ENCODE results near the gene GRPR. TPM values are rescaled to one million over a fixed set of nuclear protein-coding genes. Genes with fewer than 3 reads are reported as not detected.

The GRPR gene
- total and polyA plus RNA-seq, 12 donors = 0.03 to 0.57 (median 0.28) TPM; not detected in 1

DNA sequence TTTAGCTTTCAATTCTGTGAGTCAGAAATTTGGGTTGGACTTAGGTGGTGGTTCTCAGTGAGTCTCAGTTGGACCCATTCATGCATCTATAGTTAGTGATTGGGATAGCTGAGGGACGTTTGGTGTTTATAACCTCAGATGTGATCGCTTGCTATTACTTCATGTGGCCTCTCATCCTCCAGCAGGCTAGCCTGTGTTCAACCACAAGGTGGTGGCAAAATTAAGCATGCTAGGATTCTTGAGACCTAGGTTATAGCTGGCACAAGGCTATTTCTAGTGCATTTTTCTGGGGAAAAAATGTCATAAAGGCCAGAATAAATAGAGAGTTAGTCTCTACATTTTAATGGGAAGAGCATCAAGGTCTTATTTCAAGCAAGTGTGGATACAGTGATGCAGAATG is 10.9 kb upstream of the GRPR start:
- ATAC-seq (no peak), DNase-seq (no peak)
- H3K27ac ChIP-seq = no peak overlapping the region
- H3K27me3 ChIP-seq = peaks cover 0 to 37% (median 0%) of the 10 kb centered on the region in 7 donors
- no peak overlapping the region for H3K4me3 ChIP-seq
- no peaks in the 10 kb centered on the region for H3K9me3 ChIP-seq
- intact Hi-C loops (cut with DNase I) = no loop called here
- TF ChIP-seq CTCF (IDR thresholded peaks at IDR 0.05) = no peak
- WGBS, 2 donors = 72 to 78% methylated on average over 2 of the region's 2 CpGs
- no peaks in the 10 kb centered on the region for H3K36me3 ChIP-seq
- H3K4me1 ChIP-seq = peaks cover 0 to 4% (median 0%) of the 10 kb centered on the region in 9 donors

- intact Hi-C loops (cut with DNase I) = no loop called here
- WGBS, 2 donors = 31 to 48% methylated on average over 1 of the region's 1 CpG
- Histone ChIP-seq H3K4me1 (peaks cover 0 to 4% (median 0%) of the 10 kb centered on the region in 9 donors), H3K4me3 (no peak overlapping the region), H3K36me3 (no peaks in the 10 kb centered on the region), H3K27ac (peak overlapping the region in 3 of 10 donors; percentile 19 to 45 (median 28)), H3K9me3 (peaks cover 0 to 16% (median 0%) of the 10 kb centered on the region in 11 donors), H3K27me3 (peaks cover 0 to 30% (median 0%) of the 10 kb centered on the region in 7 donors)
- ATAC-seq = peak in 3 of 8 donors; percentile 21 to 58 (median 35)
- no peak for TF ChIP-seq CTCF (IDR thresholded peaks at IDR 0.05)
- DNase-seq = no peak
Observed at GRCh38 chrX:16113978-16114565, 9.3 kb upstream of the GRPR start.

- WGBS, 2 donors = 52 to 70% methylated on average over 4 of the region's 4 CpGs
- Histone ChIP-seq H3K9me3 (peaks cover 0 to 22% (median 0%) of the 10 kb centered on the region in 11 donors), H3K27ac (no peak overlapping the region), H3K36me3 (no peaks in the 10 kb centered on the region), H3K27me3 (peaks cover 0 to 29% (median 0%) of the 10 kb centered on the region in 7 donors), H3K4me3 (no peak overlapping the region), H3K4me1 (peaks cover 0 to 4% (median 0%) of the 10 kb centered on the region in 9 donors)
- intact Hi-C loops (cut with DNase I) = no loop called here
- no peak for TF ChIP-seq CTCF (IDR thresholded peaks at IDR 0.05)
- ATAC-seq = peak in 1 of 8 donors; percentile 27
- DNase-seq = no peak
Observed at GRCh38 chrX:16114611-16115010, 8.8 kb upstream of the GRPR start.

- intact Hi-C loops (cut with DNase I) = loop anchor here in 8 of 10 donors (5.0 to 10.0 kb wide), 4 partner anchors 315 to 555 kb away; no protein-coding TSS in a partner anchor
- peaks cover 0 to 35% (median 0%) of the 10 kb centered on the region in 7 donors for H3K27me3 ChIP-seq
- DNase-seq (no peak), ATAC-seq (no peak)
- peaks cover 0 to 4% (median 0%) of the 10 kb centered on the region in 9 donors for H3K4me1 ChIP-seq
- WGBS, 2 donors = 82 to 88% methylated on average over 5 of the region's 5 CpGs
- no peak overlapping the region for H3K4me3 ChIP-seq
- H3K36me3 ChIP-seq = no peaks in the 10 kb centered on the region
- H3K27ac ChIP-seq = no peak overlapping the region
- TF ChIP-seq CTCF (IDR thresholded peaks at IDR 0.05) = no peak
- peaks cover 0 to 22% (median 0%) of the 10 kb centered on the region in 11 donors for H3K9me3 ChIP-seq
Observed at GRCh38 chrX:16119353-16120220, 3.8 kb upstream of the GRPR start.

All from heart right ventricle (tissue), 16 donors.